Measurements from ENCODE around the gene SH3RF1. TPM values are rescaled to one million over a fixed set of nuclear protein-coding genes. Genes with fewer than 3 reads are reported as not detected.

SH3RF1 gene
- total and polyA plus RNA-seq, 7 donors = 8.2 to 20.8 (median 12.5) TPM

DNA sequence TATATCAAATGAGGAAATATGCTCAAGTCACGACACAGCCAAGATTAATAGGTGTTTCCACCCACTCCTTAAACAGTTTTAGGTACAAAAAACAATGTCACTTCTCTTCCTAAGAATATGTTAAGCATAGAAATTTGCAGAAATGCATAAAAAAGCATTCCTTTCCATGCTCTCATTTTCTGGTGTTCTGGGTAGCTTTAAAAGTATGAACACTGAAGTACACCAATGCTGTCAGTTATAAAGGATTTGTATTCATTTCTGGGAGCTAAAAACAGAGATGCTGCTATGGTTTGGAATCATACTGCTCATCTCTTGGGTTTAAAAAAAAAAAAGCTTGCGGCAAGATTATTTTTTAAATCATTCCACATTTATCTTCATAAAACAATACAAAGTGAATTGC lies 20.8 kb downstream of the SH3RF1 start:
- intact Hi-C loops (cut with DNase I) = no loop called here
- WGBS, 2 donors = 19 to 47% methylated on average over 2 of the region's 2 CpGs
- Histone ChIP-seq H3K27ac (no peak overlapping the region), H3K4me3 (no peak overlapping the region), H3K36me3 (no peaks in the 10 kb centered on the region), H3K4me1 (peaks cover 0 to 46% (median 24%) of the 10 kb centered on the region in 4 donors), H3K9me3 (no peaks in the 10 kb centered on the region), H3K27me3 (no peaks in the 10 kb centered on the region)
- DNase-seq = no peak
- TF ChIP-seq POLR2A (IDR thresholded peaks at IDR 0.05) = no peak
- TF ChIP-seq, protein P1, sequence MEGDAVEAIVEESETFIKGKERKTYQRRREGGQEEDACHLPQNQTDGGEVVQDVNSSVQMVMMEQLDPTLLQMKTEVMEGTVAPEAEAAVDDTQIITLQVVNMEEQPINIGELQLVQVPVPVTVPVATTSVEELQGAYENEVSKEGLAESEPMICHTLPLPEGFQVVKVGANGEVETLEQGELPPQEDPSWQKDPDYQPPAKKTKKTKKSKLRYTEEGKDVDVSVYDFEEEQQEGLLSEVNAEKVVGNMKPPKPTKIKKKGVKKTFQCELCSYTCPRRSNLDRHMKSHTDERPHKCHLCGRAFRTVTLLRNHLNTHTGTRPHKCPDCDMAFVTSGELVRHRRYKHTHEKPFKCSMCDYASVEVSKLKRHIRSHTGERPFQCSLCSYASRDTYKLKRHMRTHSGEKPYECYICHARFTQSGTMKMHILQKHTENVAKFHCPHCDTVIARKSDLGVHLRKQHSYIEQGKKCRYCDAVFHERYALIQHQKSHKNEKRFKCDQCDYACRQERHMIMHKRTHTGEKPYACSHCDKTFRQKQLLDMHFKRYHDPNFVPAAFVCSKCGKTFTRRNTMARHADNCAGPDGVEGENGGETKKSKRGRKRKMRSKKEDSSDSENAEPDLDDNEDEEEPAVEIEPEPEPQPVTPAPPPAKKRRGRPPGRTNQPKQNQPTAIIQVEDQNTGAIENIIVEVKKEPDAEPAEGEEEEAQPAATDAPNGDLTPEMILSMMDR (IDR thresholded peaks at IDR 0.05) = no peak
- no peak for TF ChIP-seq POLR2AphosphoS5 (IDR thresholded peaks at IDR 0.05)
- no peak for TF ChIP-seq EP300 (IDR thresholded peaks at IDR 0.05)

DNA sequence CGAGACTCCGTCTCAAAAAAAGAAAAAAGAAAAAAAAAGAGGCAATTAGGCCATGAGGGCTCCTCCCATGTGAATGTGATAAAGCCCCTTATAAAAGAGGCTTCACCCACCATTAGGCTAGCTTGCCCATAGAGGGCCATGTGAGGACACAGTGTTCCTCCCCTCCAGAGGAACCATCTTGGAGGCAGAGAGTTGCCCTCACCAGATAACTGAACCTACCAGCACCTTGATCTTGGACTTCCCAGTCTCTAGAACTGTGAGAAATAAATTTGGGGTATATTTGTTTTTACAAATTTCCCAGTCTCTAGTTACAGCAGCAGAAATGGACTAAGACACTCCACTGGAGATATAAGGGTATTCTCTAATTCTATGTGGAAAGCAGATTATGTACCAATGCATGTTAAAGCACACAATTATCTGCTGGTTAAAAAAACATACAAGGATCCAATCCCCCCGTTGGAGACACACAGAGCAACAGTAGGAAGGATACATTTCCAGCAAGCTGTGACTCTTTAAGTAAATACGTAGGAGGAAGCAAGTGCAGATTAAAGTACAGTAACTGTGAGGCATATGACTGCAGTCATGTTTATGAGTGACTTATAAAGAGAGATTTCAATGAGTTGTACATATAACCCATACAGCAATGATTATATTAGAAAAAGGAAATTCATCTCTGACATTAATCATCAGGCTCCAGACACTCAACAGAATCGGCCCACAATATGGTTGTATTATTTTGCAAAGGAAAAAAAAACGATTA lies 21.4 kb downstream of the SH3RF1 start:
- TF ChIP-seq, protein P1 (IDR thresholded peaks at IDR 0.05) = no peak
- TF ChIP-seq POLR2AphosphoS5 (IDR thresholded peaks at IDR 0.05) = no peak
- no peak for TF ChIP-seq POLR2A (IDR thresholded peaks at IDR 0.05)
- Histone ChIP-seq H3K27me3 (no peaks in the 10 kb centered on the region), H3K4me3 (no peak overlapping the region), H3K4me1 (peaks cover 0 to 43% (median 18%) of the 10 kb centered on the region in 4 donors), H3K36me3 (no peaks in the 10 kb centered on the region), H3K9me3 (no peaks in the 10 kb centered on the region), H3K27ac (no peak overlapping the region)
- intact Hi-C loops (cut with DNase I) = no loop called here
- DNase-seq = no peak
- 33 to 45% methylated on average over 6 of the region's 6 CpGs for WGBS, 2 donors

DNA sequence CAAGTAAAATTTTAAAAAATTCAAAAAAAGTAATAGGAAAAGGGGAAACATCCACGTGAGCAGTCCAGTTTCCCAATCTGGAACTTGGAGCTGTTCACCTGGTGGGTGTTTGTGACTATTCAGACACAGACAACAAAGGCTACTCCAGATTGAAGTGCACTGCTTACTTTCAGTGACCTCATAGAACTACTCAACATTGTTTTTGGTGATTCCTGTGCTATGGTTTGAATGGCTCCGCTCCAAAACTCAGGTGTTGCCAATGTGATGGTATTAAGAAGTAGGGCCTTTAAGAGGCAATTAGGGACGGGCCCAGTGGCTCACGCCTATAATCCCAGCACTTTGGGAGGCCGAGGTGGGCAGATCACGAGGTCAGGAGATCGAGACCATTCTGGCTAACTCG lies 22.1 kb downstream of the SH3RF1 start:
- 94 to 97% methylated on average over 8 of the region's 8 CpGs for WGBS, 2 donors
- TF ChIP-seq EP300 (IDR thresholded peaks at IDR 0.05) (no peak), POLR2A (IDR thresholded peaks at IDR 0.05) (no peak), POLR2AphosphoS5 (IDR thresholded peaks at IDR 0.05) (no peak)
- TF ChIP-seq, protein P1 (IDR thresholded peaks at IDR 0.05) = no peak

DNA sequence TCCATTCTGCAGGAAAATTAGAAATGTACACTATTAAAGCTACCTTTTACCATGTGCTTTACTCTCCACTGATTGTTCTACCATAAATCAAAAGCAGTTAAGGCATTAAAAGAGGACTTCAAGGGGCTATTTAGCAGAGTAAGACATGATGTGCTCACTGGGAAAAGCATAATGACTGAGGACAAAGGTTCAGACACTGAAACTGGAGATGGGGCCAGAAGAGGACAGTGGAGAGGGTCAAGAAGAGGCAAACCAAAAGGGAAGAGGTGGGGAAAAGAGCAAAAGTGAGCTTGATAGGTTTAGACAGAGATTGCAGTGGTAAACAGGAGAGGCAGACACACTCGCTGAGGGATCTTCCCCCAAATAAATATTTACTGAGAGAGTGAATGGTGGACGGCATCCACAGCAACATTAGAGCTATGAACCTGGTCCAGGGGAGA lies 23.8 kb downstream of the SH3RF1 start:
- Histone ChIP-seq H3K4me1 (peaks cover 0 to 29% (median 8%) of the 10 kb centered on the region in 4 donors), H3K4me3 (no peak overlapping the region), H3K27ac (no peak overlapping the region), H3K27me3 (no peaks in the 10 kb centered on the region), H3K9me3 (no peaks in the 10 kb centered on the region), H3K36me3 (no peaks in the 10 kb centered on the region)
- 31 to 63% methylated on average over 2 of the region's 2 CpGs for WGBS, 2 donors
- intact Hi-C loops (cut with DNase I) = no loop called here
- DNase-seq = no peak
- no peak for TF ChIP-seq EP300 (IDR thresholded peaks at IDR 0.05)
- no peak for TF ChIP-seq POLR2AphosphoS5 (IDR thresholded peaks at IDR 0.05)
- TF ChIP-seq, protein P1 (IDR thresholded peaks at IDR 0.05) = no peak
- TF ChIP-seq POLR2A (IDR thresholded peaks at IDR 0.05) = no peak

More for the DNA sequence above, 22.1 kb downstream of the SH3RF1 start:
- Histone ChIP-seq H3K4me1 (peaks cover 0 to 41% (median 15%) of the 10 kb centered on the region in 4 donors), H3K27me3 (no peaks in the 10 kb centered on the region), H3K36me3 (no peaks in the 10 kb centered on the region), H3K27ac (no peak overlapping the region), H3K9me3 (no peaks in the 10 kb centered on the region), H3K4me3 (no peak overlapping the region)
- DNase-seq = no peak
- intact Hi-C loops (cut with DNase I) = no loop called here

All from sigmoid colon (tissue), 7 donors.